GM18861 (cell line): Measurements from ENCODE around the gene NDEL1.

ENCODE experiments used
- ATAC-seq: cut with Tn5 transposase; IDR thresholded peaks from one replicate; pipeline ENCODE4 v1.9.1; 2021; ENCODE audit not compliant: unreplicated experiment

NDEL1 gene

DNA sequence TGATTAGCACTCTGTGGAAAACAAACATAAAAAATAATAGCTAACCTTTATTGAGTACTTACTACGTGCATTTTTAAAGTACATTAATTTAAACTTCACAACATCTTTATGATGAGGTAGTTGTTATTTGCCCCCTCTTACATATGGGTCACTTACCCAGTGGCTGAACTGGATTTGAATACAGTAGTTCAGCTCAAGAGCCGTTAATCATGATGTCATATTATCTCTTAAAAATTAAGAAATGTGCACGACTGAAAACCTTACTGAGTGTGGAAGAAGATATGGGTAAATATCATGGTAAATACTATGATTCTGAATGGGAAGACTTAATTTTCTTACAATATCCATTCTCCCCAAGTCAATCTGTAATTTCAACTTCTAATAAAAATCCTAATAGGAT lies 17.6 kb downstream of the NDEL1 start:
- no peak for ATAC-seq

DNA sequence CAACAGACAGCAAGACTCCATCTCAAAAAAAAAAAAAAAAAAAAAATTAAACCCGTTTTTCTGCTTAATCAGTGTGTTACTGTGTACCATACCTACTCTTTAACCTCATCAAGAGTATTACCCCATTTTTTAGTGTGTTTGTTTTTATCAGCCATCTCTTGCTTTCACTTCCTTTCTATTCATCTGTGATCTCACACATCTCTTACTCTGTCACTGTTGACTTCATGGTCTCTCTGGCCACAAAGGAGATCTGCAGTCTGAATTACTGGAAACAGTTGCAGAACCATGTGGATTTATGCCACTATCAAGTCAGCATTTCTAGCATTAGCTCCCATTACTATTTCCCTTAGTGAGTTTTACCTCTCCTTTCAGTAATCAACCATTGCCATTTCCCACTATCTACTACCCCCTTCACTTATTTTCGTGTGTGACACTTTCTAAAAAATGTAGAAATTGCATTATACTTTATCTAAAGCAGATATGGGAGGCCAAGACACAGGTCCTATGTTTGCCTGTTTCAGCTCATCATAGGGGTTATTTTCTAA lies 20.1 kb downstream of the NDEL1 start:
- no peak for ATAC-seq

- no peak for ATAC-seq
Observed at GRCh38 chr17:8458128-8458527, 22.4 kb downstream of the NDEL1 start.

- no peak for ATAC-seq
Observed at GRCh38 chr17:8459107-8459506, 23.4 kb downstream of the NDEL1 start.

- no peak for ATAC-seq
Observed at GRCh38 chr17:8459831-8460230, 24.1 kb downstream of the NDEL1 start.

DNA sequence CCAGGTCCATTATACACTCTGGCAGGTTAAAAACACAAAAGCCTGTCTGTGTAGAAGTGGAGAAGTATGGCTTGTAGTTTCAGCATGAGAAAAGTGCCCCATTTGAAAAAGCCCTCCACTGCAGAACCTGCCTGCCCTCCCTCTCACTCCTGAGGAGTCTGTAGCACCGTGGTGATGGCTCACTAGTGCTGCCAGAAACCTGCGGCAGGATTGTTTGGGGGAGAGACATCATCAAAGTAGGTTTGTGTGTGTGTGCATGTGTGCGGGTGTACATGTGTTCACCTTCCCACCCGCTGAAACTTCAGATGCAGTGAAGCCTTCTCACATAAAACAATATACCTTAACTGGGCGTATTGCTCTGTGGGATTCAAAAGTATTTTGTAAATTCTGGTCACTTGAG lies 26.9 kb downstream of the NDEL1 start:
- no peak for ATAC-seq

GRCh38 chr17:8463099-8463498 lies 27.4 kb downstream of the NDEL1 start:
- no peak for ATAC-seq

- no peak for ATAC-seq
Observed at GRCh38 chr17:8464941-8465340, 29.3 kb downstream of the NDEL1 start.

DNA sequence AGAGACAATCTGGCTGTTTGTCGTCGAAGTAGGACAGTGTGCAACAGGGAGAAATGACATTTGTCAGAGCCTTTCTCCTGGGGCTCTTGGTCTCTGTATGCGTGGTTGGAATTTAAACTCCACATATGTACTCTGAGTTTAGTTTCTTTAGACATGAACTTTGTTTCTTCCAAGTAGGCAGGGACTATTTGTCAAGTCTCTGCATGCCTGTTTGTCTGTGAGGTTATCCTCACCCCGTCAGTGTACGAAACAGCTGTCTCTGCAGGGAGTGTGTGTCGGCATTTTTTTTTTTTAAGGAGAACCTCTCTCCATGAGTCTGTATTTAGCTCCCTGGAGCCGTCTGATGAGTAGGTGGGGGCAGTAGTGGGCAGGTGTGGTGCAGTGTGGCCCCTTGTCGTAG lies 29.7 kb downstream of the NDEL1 start:
- no peak for ATAC-seq

GRCh38 chr17:8465759-8466158 lies 30.1 kb downstream of the NDEL1 start:
- no peak for ATAC-seq

- no peak for ATAC-seq
Observed at GRCh38 chr17:8466456-8466855, 30.8 kb downstream of the NDEL1 start.

DNA sequence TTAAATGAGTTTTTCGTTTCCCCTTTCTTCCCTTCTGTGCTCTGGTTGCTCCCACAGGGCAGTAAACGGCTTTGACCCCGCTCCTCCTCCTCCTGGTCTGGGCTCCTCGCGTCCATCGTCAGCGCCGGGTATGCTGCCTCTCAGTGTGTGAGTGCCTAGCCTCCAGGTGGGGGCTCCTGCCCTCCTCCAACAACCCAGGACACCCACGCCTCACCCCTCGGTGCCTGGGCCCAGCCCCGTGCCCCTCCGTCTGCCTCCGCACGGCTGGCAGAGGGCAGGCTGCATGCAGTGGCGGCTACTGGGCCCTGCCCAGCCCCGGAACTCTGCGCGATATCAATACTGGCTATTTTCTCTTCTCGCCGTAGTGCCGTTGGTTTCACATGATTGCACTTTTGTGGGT lies 31.2 kb downstream of the NDEL1 start:
- ATAC-seq, result no peak

GRCh38 chr17:8467527-8467926 lies 31.8 kb downstream of the NDEL1 start:
- ATAC-seq, result no peak

- no peak for ATAC-seq
Observed at GRCh38 chr17:8468127-8468526, 32.4 kb downstream of the NDEL1 start.

GRCh38 chr17:8468980-8469379 lies 33.3 kb downstream of the NDEL1 start:
- no peak for ATAC-seq

DNA sequence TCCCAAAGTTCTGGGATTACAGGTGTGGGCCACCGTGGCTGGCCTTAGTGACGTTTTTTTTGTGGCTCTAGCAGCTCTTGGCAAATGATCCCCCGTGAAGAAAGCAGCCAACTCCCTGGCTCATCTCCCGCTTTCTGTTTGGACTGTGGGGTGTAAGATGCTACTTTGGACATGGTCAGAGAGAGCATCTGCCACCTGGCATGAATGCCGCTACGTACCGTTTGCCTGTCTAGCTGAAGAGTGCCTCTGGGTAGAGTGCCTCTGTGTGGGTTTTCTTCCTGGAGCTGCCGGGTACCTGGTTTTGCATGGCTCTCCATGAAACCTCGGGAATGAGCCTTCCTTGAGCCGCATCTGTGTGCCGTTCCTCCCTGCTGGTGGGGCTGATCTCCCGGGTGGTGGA lies 34.3 kb downstream of the NDEL1 start:
- no peak for ATAC-seq

DNA sequence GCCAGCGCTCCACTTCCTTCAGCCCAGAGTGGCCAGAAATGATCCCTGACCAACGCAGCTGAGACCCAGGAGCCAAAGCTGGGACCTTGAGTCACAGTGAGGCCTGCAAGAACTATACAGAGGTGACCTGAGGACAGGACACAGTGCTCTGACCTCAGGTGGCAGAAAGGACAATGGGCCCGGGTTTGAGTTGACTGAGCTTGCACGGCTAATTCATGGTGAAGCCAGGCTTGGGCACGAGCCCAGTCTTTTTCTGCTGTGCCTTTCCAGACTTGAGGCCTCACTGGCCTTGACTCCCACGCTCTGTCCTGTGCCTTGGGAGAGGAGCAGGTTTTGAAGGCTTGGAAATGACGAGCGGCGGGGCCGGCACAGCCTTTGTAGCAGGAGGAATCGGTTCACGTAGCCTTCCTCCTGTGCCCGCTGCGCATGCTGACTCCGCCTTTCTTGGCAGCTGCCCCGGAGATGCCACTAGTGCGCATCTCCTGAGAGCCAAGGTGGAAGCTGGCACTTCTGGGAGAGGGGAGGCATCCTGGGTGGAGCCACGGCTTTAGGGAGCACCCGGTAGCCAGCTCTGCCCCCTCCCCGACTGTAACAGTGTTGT lies 34.9 kb downstream of the NDEL1 start:
- ATAC-seq, result no peak

GRCh38 chr17:8472663-8473062 lies 37.0 kb downstream of the NDEL1 start:
- ATAC-seq, result no peak

DNA sequence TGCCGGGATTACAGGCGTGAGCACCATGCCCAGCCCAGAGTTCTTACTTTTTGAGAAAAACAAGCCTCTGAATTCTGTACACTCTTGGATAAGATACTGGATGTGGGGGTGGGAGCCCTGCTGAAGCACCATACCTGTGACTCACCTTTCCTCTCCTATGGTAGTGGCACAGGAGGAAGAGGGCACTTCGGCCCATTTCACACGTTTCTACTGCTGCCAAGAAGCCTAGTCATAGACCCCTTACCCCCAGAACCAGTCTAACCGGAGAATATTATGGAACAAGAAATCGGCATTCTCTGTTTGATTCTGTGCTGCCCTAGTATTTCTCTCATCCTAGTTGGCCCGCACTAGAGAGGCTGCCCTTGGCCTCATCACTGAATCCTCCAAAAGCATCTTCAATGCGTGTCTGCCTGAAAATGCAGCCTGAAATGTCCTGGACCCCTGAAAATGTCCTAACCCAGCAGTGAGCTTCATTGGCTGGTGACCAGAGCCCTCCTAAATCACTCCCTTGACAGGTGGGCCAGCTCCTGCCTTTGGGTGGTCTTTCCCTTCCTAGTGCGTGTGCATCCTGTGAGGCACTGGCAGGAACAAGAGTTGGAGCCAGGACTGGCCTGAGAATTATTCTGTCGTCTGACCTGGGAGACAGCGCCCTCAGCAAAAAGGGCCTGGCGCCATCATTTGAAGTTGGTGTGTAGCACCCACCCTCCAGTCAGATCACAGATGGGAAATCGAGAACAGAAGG lies 37.9 kb downstream of the NDEL1 start:
- ATAC-seq, result no peak

DNA sequence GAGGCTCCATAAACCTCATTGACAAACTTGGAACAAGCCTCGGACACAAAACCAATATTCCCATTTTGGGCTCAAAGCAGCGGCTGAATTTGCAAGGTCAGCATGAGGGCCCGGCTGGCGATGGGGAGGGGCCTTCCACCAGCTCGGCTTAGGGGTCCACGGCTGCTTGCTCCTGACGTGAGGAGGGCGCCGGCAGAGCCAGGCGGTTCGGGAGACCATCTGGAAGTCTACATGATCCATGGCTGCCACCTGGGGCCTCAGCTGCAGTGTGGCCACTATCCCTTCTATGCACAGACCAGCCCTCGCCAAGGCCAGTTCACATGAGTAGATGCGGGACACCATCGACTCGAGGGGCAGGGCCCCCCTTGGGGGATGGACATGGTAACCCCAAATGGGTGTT lies 39.1 kb downstream of the NDEL1 start:
- ATAC-seq, result no peak

DNA sequence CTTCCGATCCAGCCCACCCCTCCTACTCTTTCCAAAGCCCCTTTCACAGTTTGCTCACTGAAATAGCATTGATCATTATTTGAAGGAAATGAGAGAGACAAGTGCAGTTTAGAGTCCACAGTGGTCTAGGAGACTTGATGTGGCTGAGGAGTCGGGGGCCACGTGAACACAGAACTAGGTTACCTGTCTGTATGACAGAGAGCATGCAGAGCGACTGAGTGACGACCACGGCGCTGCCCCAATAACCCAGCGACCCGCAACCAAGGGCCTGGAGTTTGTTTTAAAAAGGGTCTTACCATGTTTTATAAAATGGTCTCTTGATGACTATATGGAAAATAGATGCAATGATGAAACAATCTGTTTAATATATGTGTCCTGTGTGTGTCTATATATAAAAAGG lies 39.5 kb downstream of the NDEL1 start:
- no peak for ATAC-seq

GRCh38 chr17:8475781-8476180 lies 40.1 kb downstream of the NDEL1 start:
- ATAC-seq, result no peak

DNA sequence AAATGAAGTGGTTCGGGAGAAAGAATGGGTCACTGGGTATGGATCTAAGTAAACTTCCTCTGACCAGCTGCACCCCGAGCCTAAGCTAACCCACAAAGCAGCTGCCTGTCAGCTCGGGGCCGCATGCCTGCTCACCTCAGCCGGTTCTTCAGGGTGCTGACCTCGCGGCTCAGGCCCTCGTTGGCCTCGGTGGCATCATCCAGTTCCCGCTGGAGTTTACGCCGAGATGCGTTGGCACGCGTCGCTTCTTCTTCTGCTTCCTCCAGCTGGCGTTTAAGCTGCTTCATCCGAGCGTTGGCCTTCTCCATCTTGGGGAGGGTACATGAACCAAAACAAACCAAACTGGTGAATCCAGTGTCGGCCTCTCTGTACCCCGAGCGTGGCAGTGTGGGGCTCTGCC lies 41.1 kb downstream of the NDEL1 start:
- no peak for ATAC-seq
